Measurements from ENCODE around the gene MIOX. TPM values are rescaled to one million over a fixed set of nuclear protein-coding genes. Genes with fewer than 3 reads are reported as not detected.

Gene MIOX
- total RNA-seq, 4 donors from 2014 or later: not detected

GRCh38 chr22:50456466-50457234 is 30.0 kb upstream of the MIOX start:
- no peak overlapping the region for H3K4me3 ChIP-seq
- H3K27ac ChIP-seq: no peak overlapping the region
- no peaks in the 10 kb centered on the region for H3K27me3 ChIP-seq
- no peak for TF ChIP-seq CTCF (IDR thresholded peaks at IDR 0.05)
- no peak for TF ChIP-seq POLR2AphosphoS5 (IDR thresholded peaks at IDR 0.05)
- TF ChIP-seq EP300 (IDR thresholded peaks at IDR 0.05): no peak
- WGBS: 88% methylated on average over 13 of the region's 34 CpGs
- H3K4me1 ChIP-seq: peaks cover 14% of the 10 kb centered on the region
- no peaks in the 10 kb centered on the region for H3K9me3 ChIP-seq
- DNase-seq (ENCODE audit: low spot score in 2 of 2): no peak
- peaks cover 87% of the 10 kb centered on the region for H3K36me3 ChIP-seq

- WGBS: 96% methylated on average over 14 of the region's 22 CpGs
- Histone ChIP-seq H3K4me3 (no peak overlapping the region), H3K36me3 (peaks cover 98% of the 10 kb centered on the region), H3K4me1 (peaks cover 14% of the 10 kb centered on the region), H3K27ac (no peak overlapping the region), H3K27me3 (no peaks in the 10 kb centered on the region), H3K9me3 (no peaks in the 10 kb centered on the region)
- no peak for DNase-seq (ENCODE audit: low spot score in 2 of 2)
- TF ChIP-seq POLR2AphosphoS5 (IDR thresholded peaks at IDR 0.05) (no peak), POLR2A (IDR thresholded peaks at IDR 0.05) (no peak), EP300 (IDR thresholded peaks at IDR 0.05) (no peak), CTCF (IDR thresholded peaks at IDR 0.05) (no peak)
These were observed 27.6 kb upstream of the MIOX start for GRCh38 chr22:50459016-50459415.

- H3K4me3 ChIP-seq: no peak overlapping the region
- H3K27ac ChIP-seq: no peak overlapping the region
- no peak for DNase-seq (ENCODE audit: low spot score in 2 of 2)
- H3K4me1 ChIP-seq: peaks cover 14% of the 10 kb centered on the region
- TF ChIP-seq EP300 (IDR thresholded peaks at IDR 0.05): no peak
- TF ChIP-seq POLR2A (IDR thresholded peaks at IDR 0.05): no peak
- WGBS: 92% methylated on average over 20 of the region's 41 CpGs
- H3K9me3 ChIP-seq: no peaks in the 10 kb centered on the region
- H3K27me3 ChIP-seq: no peaks in the 10 kb centered on the region
- peaks cover 98% of the 10 kb centered on the region for H3K36me3 ChIP-seq
These were observed 27.0 kb upstream of the MIOX start for GRCh38 chr22:50459496-50460140.

GRCh38 chr22:50460938-50461337 is 25.7 kb upstream of the MIOX start:
- WGBS: 67% methylated on average over 16 of the region's 17 CpGs
- Histone ChIP-seq H3K4me3 (no peak overlapping the region), H3K4me1 (peaks cover 14% of the 10 kb centered on the region), H3K9me3 (no peaks in the 10 kb centered on the region), H3K36me3 (peaks cover 98% of the 10 kb centered on the region), H3K27ac (peak overlapping the region; percentile 25), H3K27me3 (no peaks in the 10 kb centered on the region)
- DNase-seq (ENCODE audit: low spot score in 2 of 2): no peak
- TF ChIP-seq POLR2AphosphoS5 (IDR thresholded peaks at IDR 0.05): no peak
- TF ChIP-seq CTCF (IDR thresholded peaks at IDR 0.05): no peak
- no peak for TF ChIP-seq EP300 (IDR thresholded peaks at IDR 0.05)
- no peak for TF ChIP-seq POLR2A (IDR thresholded peaks at IDR 0.05)

- Histone ChIP-seq H3K4me3 (no peak overlapping the region), H3K27ac (no peak overlapping the region), H3K9me3 (no peaks in the 10 kb centered on the region), H3K4me1 (peaks cover 14% of the 10 kb centered on the region), H3K27me3 (no peaks in the 10 kb centered on the region), H3K36me3 (peaks cover 98% of the 10 kb centered on the region)
- TF ChIP-seq POLR2AphosphoS5 (IDR thresholded peaks at IDR 0.05): no peak
- TF ChIP-seq EP300 (IDR thresholded peaks at IDR 0.05): no peak
- no peak for TF ChIP-seq CTCF (IDR thresholded peaks at IDR 0.05)
- no peak for TF ChIP-seq POLR2A (IDR thresholded peaks at IDR 0.05)
- WGBS: 93% methylated on average over 13 of the region's 26 CpGs
- DNase-seq (ENCODE audit: low spot score in 2 of 2): no peak
These were observed 25.1 kb upstream of the MIOX start for GRCh38 chr22:50461536-50461935.

All from suprapubic skin (tissue), 4 donors.